GM12878 (cell line): ENCODE data around the gene COL18A1. TPM values are rescaled to one million over a fixed set of nuclear protein-coding genes. Genes with fewer than 3 reads are reported as not detected.

Experiments used
- ATAC-seq: fragments of 200-7000 bp; cut with Tn5 transposase; 3 replicates; pipeline ENCODE4 v1.9.1; 2020; ENCODE audit warnings: mild to moderate bottlenecking, moderate library complexity
- BruUV-seq: library from RNA; stranded (reverse); fragments of 400-500 nt; replicated peaks from 2 replicates; lab custom pipeline; 2021; lab: Mats Ljungman, UMichigan
- CTCF ChIA-PET: fragments of 300-600 bp; sonication (Branson Sonifier 250); formaldehyde crosslinking; extraction: SDS; loops from one replicate; lab custom pipeline; 2021; ENCODE audit warnings: inconsistent platforms; lab: Yijun Ruan, JAX
- POLR2A ChIA-PET: fragments of 350-600 bp; formaldehyde crosslinking; extraction: SDS; loops from one replicate; lab custom pipeline; 2021; ENCODE audit warnings: inconsistent platforms; lab: Charles Lee
- RAD21 ChIA-PET: fragments of 300-600 bp; sonication (Branson Sonifier 250); formaldehyde crosslinking; loops from one replicate; lab custom pipeline; 2023; ENCODE audit warnings: antibody characterized with exemption; ENCODE audit not compliant: unreplicated experiment; lab: Charles Lee
- SMC1A ChIA-PET: fragments of 300-600 bp; sonication (Branson Sonifier 250); formaldehyde crosslinking; loops from one replicate; lab custom pipeline; 2023; ENCODE audit not compliant: unreplicated experiment, uncharacterized antibody; lab: Charles Lee
- DNase-seq: peaks from one replicate; pipeline ENCODE4 v3.0.0-alpha.2; 2011; ENCODE audit warnings: low read depth, low spot score
- FAIRE-seq: peaks from 3 replicates; lab custom pipeline; 2011; peaks lifted over from hg19 to GRCh38; lab: Jason Lieb, UNC
- H2AFZ ChIP-seq: 2 replicates; pipeline ENCODE4 v1.6.0; 2011; ENCODE audit warnings: low read depth, low read length, control low read depth; ENCODE audit not compliant: control insufficient read depth
- H3K27ac ChIP-seq: 2 replicates; pipeline ENCODE4 v1.5.1; 2011; ENCODE audit warnings: control low read depth; ENCODE audit not compliant: control insufficient read depth, insufficient read depth
- H3K27me3 ChIP-seq, 2 experiments: replicated peaks in 1 of 2; 2 replicates each; pipeline versions ENCODE4 v1.6.0 to v1.6.1; 2011; ENCODE audit warnings: low read length in 1 of 2; ENCODE audit not compliant: control insufficient read depth in 2 of 2, insufficient read depth in 2 of 2
- H3K36me3 ChIP-seq, 2 experiments: 2 replicates each; pipeline ENCODE4 v1.5.1; 2011; ENCODE audit warnings: low read length in 1 of 2; ENCODE audit not compliant: control insufficient read depth in 2 of 2, insufficient read depth in 2 of 2
- H3K4me1 ChIP-seq: 2 replicates; pipeline ENCODE4 v1.6.1; 2011; ENCODE audit warnings: mild to moderate bottlenecking, low read length, moderate library complexity, mixed read lengths; ENCODE audit not compliant: control insufficient read depth, insufficient read depth
- H3K4me2 ChIP-seq: 2 replicates; pipeline ENCODE4 v1.6.0; 2011; ENCODE audit warnings: control low read depth; ENCODE audit not compliant: control insufficient read depth, insufficient read depth
- H3K4me3 ChIP-seq: fragments of 200-600 bp; sonication (generic); 2 replicates; pipeline ENCODE4 v1.5.1; 2016
- H3K79me2 ChIP-seq: 2 replicates; pipeline ENCODE4 v1.6.0; 2011; ENCODE audit warnings: low read length; ENCODE audit not compliant: control insufficient read depth, insufficient read depth
- H3K9ac ChIP-seq: 2 replicates; pipeline ENCODE4 v1.8.0; 2011; ENCODE audit warnings: low read length, control low read depth, mixed read lengths; ENCODE audit not compliant: control insufficient read depth, insufficient read depth
- H3K9me3 ChIP-seq: replicated peaks from 3 replicates; pipeline ENCODE4 v1.5.1; 2011; ENCODE audit warnings: mild to moderate bottlenecking, low read length; ENCODE audit not compliant: control insufficient read depth, insufficient read depth
- H4K20me1 ChIP-seq: 2 replicates; pipeline ENCODE4 v1.6.0; 2011; ENCODE audit not compliant: control insufficient read depth, insufficient read depth
- ASH2L ChIP-seq: fragments of 300-600, 200-600 bp; sonication (generic); IDR thresholded peaks from 2 replicates; pipeline ENCODE4 v1.6.1; 2017; ENCODE audit warnings: low read depth, mild to moderate bottlenecking, borderline replicate concordance
- ATF7 ChIP-seq: fragments of 450-650 bp; IDR thresholded peaks from 2 replicates; pipeline ENCODE4 v1.6.1; 2016; ENCODE audit warnings: low read depth, mild to moderate bottlenecking
- E2F8 ChIP-seq: fragments of 450-650 bp; IDR thresholded peaks from 2 replicates; pipeline ENCODE4 v1.6.1; 2018; ENCODE audit warnings: mild to moderate bottlenecking, low read depth, moderate library complexity; ENCODE audit not compliant: partially characterized antibody
- FOS ChIP-seq: IDR thresholded peaks from 3 replicates; pipeline ENCODE4 v1.6.1; 2011; ENCODE audit warnings: borderline replicate concordance; ENCODE audit not compliant: insufficient read length; ENCODE audit errors: extremely low read depth
- FOXK2 ChIP-seq: fragments of 450-650 bp; IDR thresholded peaks from 2 replicates; pipeline ENCODE4 v1.6.1; 2017; ENCODE audit warnings: mild to moderate bottlenecking, moderate library complexity
- HSF1 ChIP-seq: fragments of 150-350 bp; IDR thresholded peaks from 2 replicates; pipeline ENCODE4 v1.6.1; 2014; ENCODE audit warnings: mild to moderate bottlenecking, low read depth, low read length
- IKZF1 ChIP-seq: fragments of 450-650 bp; conservative IDR thresholded peaks from 2 replicates; pipeline ENCODE4 v1.6.1; 2017; ENCODE audit warnings: antibody characterized with exemption, mild to moderate bottlenecking
- MTA2 ChIP-seq: fragments of 450-650 bp; IDR thresholded peaks from 2 replicates; pipeline ENCODE4 v1.6.1; 2016; ENCODE audit warnings: low read depth, mild to moderate bottlenecking, moderate library complexity
- NFIC ChIP-seq: IDR thresholded peaks from 2 replicates; pipeline ENCODE4 v1.6.1; 2012; ENCODE audit warnings: low read depth, mild to moderate bottlenecking, inconsistent platforms, low read length, moderate library complexity
- PAX5 ChIP-seq: IDR thresholded peaks from 2 replicates; pipeline ENCODE4 v1.6.1; 2011; ENCODE audit warnings: low read depth, low read length, borderline replicate concordance
- RUNX3 ChIP-seq: IDR thresholded peaks from 2 replicates; pipeline ENCODE4 v1.6.1; 2012; ENCODE audit warnings: low read length, inconsistent platforms
- STAT3 ChIP-seq: IDR thresholded peaks from 2 replicates; pipeline ENCODE4 v1.6.1; 2011; ENCODE audit warnings: low read depth, low read length, improper control_type of control experiment
- TARDBP ChIP-seq: IDR thresholded peaks from 2 replicates; pipeline ENCODE4 v1.6.1; 2016; ENCODE audit warnings: borderline replicate concordance
- TBL1XR1 ChIP-seq: IDR thresholded peaks from 2 replicates; pipeline ENCODE4 v1.6.1; 2012; ENCODE audit warnings: low read depth, low read length, improper control_type of control experiment
- ZNF24 ChIP-seq: fragments of 450-650 bp; IDR thresholded peaks from 2 replicates; pipeline ENCODE4 v1.6.1; 2017; ENCODE audit warnings: antibody characterized with exemption, mild to moderate bottlenecking
- WGBS: methylation state at CpG from one replicate; pipeline ENCODE4 v1.1.6; 2016; ENCODE audit warnings: low lambda C conversion rate; ENCODE audit not compliant: insufficient replicate concordance, insufficient coverage; ENCODE audit errors: missing lambda C conversion rate; 5-methylcytosine and 5-hydroxymethylcytosine counted together
- in situ Hi-C: fragments of 300-500 bp; cut with MboI; formaldehyde crosslinking; loops from 9 replicates; pipeline ENCODE4 v1.14.3; 2018; ENCODE audit warnings: mixed read lengths
- intact Hi-C: fragments of 100-400 bp; cut with micrococcal nuclease; formaldehyde crosslinking; loops from one replicate; pipeline ENCODE4 v1.14.2; 2022; ENCODE audit not compliant: unreplicated experiment
- polyA plus RNA-seq, 11 experiments: library from polyadenylated mRNA; depleted of rRNA in 4 of 11; unstranded in 6 of 11; stranded (reverse) in 5 of 11; fragments of >200 nt; fragmentation: Nextera tagmentation in 4 of 11; fragmentation: Illumina TruSeq in 1 of 11; extraction: Ambion mirVana in 4 of 11; extraction: Trizol in 1 of 11; gene quantifications; 1 replicate in 1 of 11; 2 replicates in 10 of 11; pipeline versions ENCODE4 v1.2.1 to v1.2.3, GENCODE V29; 2011 to 2016; ENCODE audit warnings: inconsistent platforms in 2 of 11, missing spikeins in 2 of 11, low read depth in 1 of 11
- total RNA-seq, 4 experiments: library from RNA; depleted of rRNA in 3 of 4; stranded (reverse); fragments of >200 nt in 3 of 4; fragmentation: Illumina TruSeq in 1 of 4; extraction: Trizol in 1 of 4; gene quantifications; 2 replicates each; pipeline versions ENCODE4 v1.2.1 to v1.2.3, GENCODE V29; 2013 to 2021

Gene COL18A1
- total and polyA plus RNA-seq, 10 of the 15 experiments (the other 5 are each of a cell fraction or from before 2014, with no cell fraction given), result under 0.01 to 0.49 (median 0.09) TPM; not detected in 3

- no peak overlapping the region for H3K9ac ChIP-seq
- FAIRE-seq, result no peak
- intact Hi-C loops (loop anchor here (5.0 kb wide), 1 partner anchor 282 kb away; no protein-coding TSS in a partner anchor), in situ Hi-C loops (no loop called here)
- H3K27ac ChIP-seq, result no peak overlapping the region
- H3K79me2 ChIP-seq, result no peaks in the 10 kb centered on the region
- H3K9me3 ChIP-seq, result no peaks in the 10 kb centered on the region; the same call in 2 of the 3 replicates
- H3K4me3 ChIP-seq, result no peak overlapping the region
- ChIA-PET SMC1A (no interaction called here), POLR2A (no interaction called here), RAD21 (no interaction called here), CTCF (no interaction called here)
- no peaks in the 10 kb centered on the region for H3K4me1 ChIP-seq
- no peak for DNase-seq
- H3K4me2 ChIP-seq, result no peak overlapping the region
- no peaks in the 10 kb centered on the region for H3K36me3 ChIP-seq
- H4K20me1 ChIP-seq, result no peaks in the 10 kb centered on the region
- no peaks in the 10 kb centered on the region for H3K27me3 ChIP-seq
- no TSS peak for BruUV-seq
- 29% methylated on average over 15 of the region's 17 CpGs for WGBS
- no peak overlapping the region for H2AFZ ChIP-seq
- ATAC-seq, result no peak
- TF ChIP-seq MTA2 (no peak), STAT3 (no peak), NFIC (no peak), ZNF24 (no peak), FOS (no peak), FOXK2 (no peak), TARDBP (no peak), IKZF1 (no peak)
These were observed 29.8 kb downstream of the COL18A1 start for GRCh38 chr21:45434645-45435217.

GRCh38 chr21:45435405-45435981 lies 30.5 kb downstream of the COL18A1 start:
- ATAC-seq, result no peak
- no peak overlapping the region for H2AFZ ChIP-seq
- no peaks in the 10 kb centered on the region for H4K20me1 ChIP-seq
- no peak overlapping the region for H3K9ac ChIP-seq
- intact Hi-C loops, result no loop called here
- H3K36me3 ChIP-seq, result no peaks in the 10 kb centered on the region
- H3K79me2 ChIP-seq, result no peaks in the 10 kb centered on the region
- ChIA-PET POLR2A (no interaction called here), CTCF (interaction anchor here (0.7 to 1.2 kb wide), 2 partner anchors 282 to 1057 kb away, joined by 3 read pairs; no protein-coding TSS in a partner anchor), RAD21 (no interaction called here), SMC1A (no interaction called here)
- H3K4me1 ChIP-seq, result no peaks in the 10 kb centered on the region
- FAIRE-seq, result no peak
- no peaks in the 10 kb centered on the region; the same call in 2 of the 3 replicates for H3K9me3 ChIP-seq
- WGBS, result 28% methylated on average over 15 of the region's 15 CpGs
- BruUV-seq, result no TSS peak
- DNase-seq, result no peak
- H3K4me3 ChIP-seq, result no peak overlapping the region
- no peaks in the 10 kb centered on the region for H3K27me3 ChIP-seq
- in situ Hi-C loops, result no loop called here
- no peak overlapping the region for H3K27ac ChIP-seq
- no peak overlapping the region for H3K4me2 ChIP-seq
- TF ChIP-seq E2F8 (no peak), ATF7 (no peak), ASH2L (no peak), PAX5 (no peak), TBL1XR1 (no peak), HSF1 (no peak), RUNX3 (no peak)
